Right lobe of liver (tissue), 4 donors: ENCODE results near the gene MTAP.

Source experiments
- CTCF ChIP-seq, 4 donors: fragments of 200-600 bp in 3 of 4; fragments of 450-650 bp in 1 of 4; IDR thresholded peaks; one replicate each; pipeline versions ENCODE4 v1.5.1 to v1.8.0; 2016 to 2022; ENCODE audit warnings: antibody characterized with exemption in 4 of 4, mild to moderate bottlenecking in 2 of 4
- POLR2A ChIP-seq: fragments of 450-650 bp; IDR thresholded peaks from one replicate; pipeline ENCODE4 v1.6.1; 2017; ENCODE audit warnings: antibody characterized with exemption, mild to moderate bottlenecking
- donor health status: DM: no; HTN: no; CAD: no.
- donor health status: DM: no; HTN: no; CAD: no.
- donor health status: DM: no; HTN: yes; CAD: no.

DNA sequence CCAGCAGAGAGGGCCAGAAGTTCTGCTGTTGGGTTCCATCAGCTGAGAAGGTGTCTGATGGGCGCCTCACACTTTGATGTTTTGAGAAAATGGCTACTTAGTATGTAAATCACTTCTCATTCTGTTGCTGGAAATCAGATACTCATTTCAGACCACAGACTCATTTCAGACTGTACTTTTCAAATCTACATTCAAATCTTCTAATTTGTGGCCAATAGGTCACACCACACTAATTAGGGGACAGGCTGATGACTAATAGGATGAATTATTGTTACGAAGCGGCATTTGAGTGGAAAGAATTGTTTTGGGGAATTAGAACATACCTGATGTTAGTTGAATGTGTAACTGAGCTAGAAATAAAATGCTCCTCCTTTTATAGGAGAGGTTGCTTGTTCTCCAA is 13.2 kb downstream of the MTAP start:
- TF ChIP-seq CTCF (IDR thresholded peaks at IDR 0.05): no peak
- no peak for TF ChIP-seq POLR2A
